Eye (tissue), 1 donor: ENCODE measurements around the gene TRPV5.

ENCODE experiments used
- DNase-seq: peaks from one replicate; pipeline ENCODE4 v3.0.0-alpha.2; 2015

The TRPV5 gene

GRCh38 chr7:142939226-142939910, 5.8 kb upstream of the TRPV5 start, which contains the start of gene LLCFC1:
TSS of gene LLCFC1 (plus strand) at chr7:142939484. CDS start at chr7:142939622, 138 bp downstream.
- DNase-seq = no peak

GRCh38 chr7:142938611-142939010, 5.1 kb upstream of the TRPV5 start:
- DNase-seq = no peak

- no peak for DNase-seq
These were observed 2.5 kb upstream of the TRPV5 start for GRCh38 chr7:142935941-142936565.

GRCh38 chr7:142934056-142934455, 510 bp upstream of the TRPV5 start:
- no peak for DNase-seq

GRCh38 chr7:142933092-142933475, 462 bp downstream of the TRPV5 start:
- no peak for DNase-seq

GRCh38 chr7:142932386-142933091, 1.0 kb downstream of the TRPV5 start:
- no peak for DNase-seq

- DNase-seq = no peak
These were observed 3.3 kb downstream of the TRPV5 start for GRCh38 chr7:142930126-142930730.

GRCh38 chr7:142927949-142928348, 5.6 kb downstream of the TRPV5 start:
- DNase-seq = no peak

GRCh38 chr7:142927085-142927745, 6.3 kb downstream of the TRPV5 start:
- no peak for DNase-seq

- no peak for DNase-seq
These were observed 8.1 kb downstream of the TRPV5 start for GRCh38 chr7:142925413-142925812.

- DNase-seq = no peak
These were observed 10.2 kb downstream of the TRPV5 start for GRCh38 chr7:142923391-142923790.

GRCh38 chr7:142919656-142920055, 13.9 kb downstream of the TRPV5 start:
- peak; percentile 11 for DNase-seq

- DNase-seq = no peak
These were observed 14.6 kb downstream of the TRPV5 start for GRCh38 chr7:142918901-142919300.

- no peak for DNase-seq
These were observed 16.1 kb downstream of the TRPV5 start for GRCh38 chr7:142917447-142917846.

GRCh38 chr7:142916508-142916907, 17.0 kb downstream of the TRPV5 start:
- DNase-seq = no peak

GRCh38 chr7:142915315-142915714, 18.2 kb downstream of the TRPV5 start:
- DNase-seq = no peak

- no peak for DNase-seq
These were observed 19.4 kb downstream of the TRPV5 start for GRCh38 chr7:142914121-142914520.

GRCh38 chr7:142913566-142913965, 20.0 kb downstream of the TRPV5 start:
- DNase-seq = no peak

GRCh38 chr7:142913051-142913450, 20.5 kb downstream of the TRPV5 start:
- no peak for DNase-seq

GRCh38 chr7:142910481-142910880, 23.1 kb downstream of the TRPV5 start:
- DNase-seq = no peak

- no peak for DNase-seq
These were observed 23.5 kb downstream of the TRPV5 start for GRCh38 chr7:142910031-142910433.

GRCh38 chr7:142908921-142909890, 24.3 kb downstream of the TRPV5 start:
- DNase-seq = no peak
